ENCODE measurements around the gene ACOT7.

- TF ChIP-seq TCF12 (IDR thresholded peaks at IDR 0.05; ENCODE audit: low read depth) (0 out of 2 replicates have a peak, but pooled peaks have one; percentile 35), NFIC (IDR thresholded peaks at IDR 0.05) (peak; percentile 86), MAX (IDR thresholded peaks at IDR 0.05) (peak; percentile 42; the same call in 1 of the 2 replicates), EP300 (IDR thresholded peaks at IDR 0.05; ENCODE audit: borderline replicate concordance) (no peak), TAF1 (IDR thresholded peaks at IDR 0.05; ENCODE audit: low read depth) (no peak)
Observed at GRCh38 chr1:6373961-6374720, 19.4 kb downstream of the ACOT7 start.
